HEK293 (cell line): ENCODE measurements around the gene RDH12.

Experiments used
- CTCF ChIA-PET: fragments of 350-600 bp; formaldehyde crosslinking; extraction: SDS; loops from one replicate; lab custom pipeline; 2021; ENCODE audit warnings: antibody characterized with exemption; lab: Yijun Ruan, JAX
- POLR2A ChIA-PET: fragments of 300-600 bp; formaldehyde crosslinking; extraction: SDS; loops from one replicate; lab custom pipeline; 2020; ENCODE audit warnings: antibody characterized with exemption, inconsistent platforms; lab: Yijun Ruan, JAX
- H3K27ac ChIP-seq: fragments of 200-500 bp; sonication (Bioruptor generic); 2 replicates; pipeline ENCODE4 v1.5.1; 2014; ENCODE audit warnings: low read depth, low read length, control low read depth, inconsistent platforms; ENCODE audit errors: extremely low read depth
- H3K36me3 ChIP-seq, 2 experiments: fragments of 200-500 bp in 1 of 2; sonication (Bioruptor generic) in 1 of 2; 1 replicate in 1 of 2; 2 replicates in 1 of 2; pipeline ENCODE4 v1.5.1; 2014 to 2017; ENCODE audit warnings: inconsistent platforms in 2 of 2, low read length in 2 of 2; ENCODE audit not compliant: control insufficient read depth in 2 of 2, insufficient read depth in 1 of 2
- H3K4me1 ChIP-seq: fragments of 200-500 bp; sonication (Bioruptor generic); 2 replicates; pipeline ENCODE4 v1.5.1; 2014; ENCODE audit warnings: mild to moderate bottlenecking, low read length, inconsistent platforms; ENCODE audit not compliant: control insufficient read depth, insufficient read depth
- H3K4me3 ChIP-seq: 2 replicates; pipeline ENCODE4 v1.5.1; 2011; ENCODE audit warnings: low read depth, mild to moderate bottlenecking, control low read depth, low read length, moderate library complexity
- H3K9me3 ChIP-seq: fragments of 200-500 bp; sonication (Bioruptor generic); 2 replicates; pipeline ENCODE4 v1.5.1; 2014; ENCODE audit warnings: low read depth, low read length, inconsistent platforms; ENCODE audit not compliant: control insufficient read depth, insufficient read depth
- BCL11A ChIP-seq: fragments of 450-650 bp; formaldehyde crosslinking; IDR thresholded peaks from 2 replicates; pipeline ENCODE4 v1.5.1; 2016; ENCODE audit warnings: low read depth, missing biosample characterization, missing genetic modification characterization
- GFI1B ChIP-seq: fragments of 450-650 bp; formaldehyde crosslinking; IDR thresholded peaks from 2 replicates; pipeline ENCODE4 v1.5.1; 2016; ENCODE audit warnings: missing biosample characterization, missing genetic modification characterization
- YY1 ChIP-seq: fragments of 450-650 bp; formaldehyde crosslinking; IDR thresholded peaks from 2 replicates; pipeline ENCODE4 v1.5.1; 2018; ENCODE audit warnings: missing biosample characterization, missing genetic modification characterization
- ZFP3 ChIP-seq: fragments of 450-650 bp; formaldehyde crosslinking; IDR thresholded peaks from 2 replicates; pipeline ENCODE4 v1.5.1; 2016; ENCODE audit warnings: low read depth, missing biosample characterization, missing genetic modification characterization
- ZNF10 ChIP-seq: fragments of 450-650 bp; formaldehyde crosslinking; IDR thresholded peaks from 2 replicates; pipeline ENCODE4 v1.5.1; 2017; ENCODE audit warnings: missing biosample characterization, missing genetic modification characterization
- ZNF140 ChIP-seq: fragments of 450-650 bp; formaldehyde crosslinking; IDR thresholded peaks from 2 replicates; pipeline ENCODE4 v1.5.1; 2016; ENCODE audit warnings: missing biosample characterization, missing genetic modification characterization
- ZNF148 ChIP-seq: fragments of 450-650 bp; formaldehyde crosslinking; IDR thresholded peaks from 2 replicates; pipeline ENCODE4 v1.5.0; 2017; ENCODE audit warnings: missing biosample characterization, missing genetic modification characterization, borderline replicate concordance
- ZNF248 ChIP-seq: fragments of 450-650 bp; formaldehyde crosslinking; IDR thresholded peaks from 2 replicates; pipeline ENCODE4 v1.5.1; 2017; ENCODE audit warnings: missing biosample characterization, missing genetic modification characterization
- ZNF354C ChIP-seq: fragments of 450-650 bp; formaldehyde crosslinking; IDR thresholded peaks from 2 replicates; pipeline ENCODE4 v1.5.1; 2016; ENCODE audit warnings: missing biosample characterization, missing genetic modification characterization, low read depth, borderline replicate concordance
- ZNF366 ChIP-seq: fragments of 450-650 bp; formaldehyde crosslinking; conservative IDR thresholded peaks from 2 replicates; pipeline ENCODE4 v1.5.1; 2016; ENCODE audit warnings: missing biosample characterization, missing genetic modification characterization
- ZNF37A ChIP-seq: fragments of 450-650 bp; IDR thresholded peaks from 2 replicates; pipeline ENCODE4 v1.5.1; 2018; ENCODE audit warnings: missing biosample characterization, missing genetic modification characterization
- ZNF391 ChIP-seq: fragments of 450-650 bp; formaldehyde crosslinking; IDR thresholded peaks from 2 replicates; pipeline ENCODE4 v1.5.1; 2016; ENCODE audit warnings: low read depth, missing biosample characterization, missing genetic modification characterization, borderline replicate concordance
- ZNF510 ChIP-seq: fragments of 450-650 bp; formaldehyde crosslinking; IDR thresholded peaks from 2 replicates; pipeline ENCODE4 v1.5.1; 2018; ENCODE audit warnings: mild to moderate bottlenecking, missing genetic modification characterization, missing biosample characterization; ENCODE audit not compliant: insufficient replicate concordance
- ZNF548 ChIP-seq: fragments of 450-650 bp; formaldehyde crosslinking; IDR thresholded peaks from 2 replicates; pipeline ENCODE4 v1.5.1; 2016; ENCODE audit warnings: missing biosample characterization, missing genetic modification characterization
- ZNF561 ChIP-seq: fragments of 450-650 bp; IDR thresholded peaks from 2 replicates; pipeline ENCODE4 v1.5.1; 2018; ENCODE audit warnings: missing biosample characterization, missing genetic modification characterization, borderline replicate concordance
- ZNF600 ChIP-seq: fragments of 450-650 bp; formaldehyde crosslinking; IDR thresholded peaks from 2 replicates; pipeline ENCODE4 v1.5.1; 2016; ENCODE audit warnings: missing biosample characterization, missing genetic modification characterization
- ZNF626 ChIP-seq: fragments of 450-650 bp; sonication (Bioruptor Pico); formaldehyde crosslinking; IDR thresholded peaks from 2 replicates; pipeline ENCODE4 v1.5.1; 2018; ENCODE audit warnings: missing biosample characterization, missing genetic modification characterization, inconsistent platforms
- ZNF658 ChIP-seq: fragments of 450-650 bp; formaldehyde crosslinking; IDR thresholded peaks from 2 replicates; pipeline ENCODE4; 2016; ENCODE audit warnings: missing biosample characterization, missing genetic modification characterization
- ZNF791 ChIP-seq: fragments of 450-650 bp; formaldehyde crosslinking; IDR thresholded peaks from 2 replicates; pipeline ENCODE4 v1.5.1; 2016; ENCODE audit warnings: missing biosample characterization, missing genetic modification characterization
- TF ChIP-seq, protein P1 (sequence below): fragments of 450-650 bp; formaldehyde crosslinking; IDR thresholded peaks from 2 replicates; pipeline ENCODE4 v1.5.1; 2017; ENCODE audit warnings: missing biosample characterization, missing genetic modification characterization
- TF ChIP-seq, protein P2 (sequence below): fragments of 450-650 bp; formaldehyde crosslinking; IDR thresholded peaks from 2 replicates; pipeline ENCODE4 v1.5.1; 2016; ENCODE audit warnings: missing biosample characterization, missing genetic modification characterization
- TF ChIP-seq, protein P3 (sequence below): fragments of 450-650 bp; formaldehyde crosslinking; IDR thresholded peaks from 2 replicates; pipeline ENCODE4 v1.5.1; 2017; ENCODE audit warnings: missing biosample characterization, missing genetic modification characterization
- TF ChIP-seq, protein P4 (sequence below): fragments of 450-650 bp; formaldehyde crosslinking; conservative IDR thresholded peaks from 2 replicates; pipeline ENCODE4 v1.5.1; 2016; ENCODE audit warnings: low read depth, missing biosample characterization, missing genetic modification characterization

Gene RDH12

GRCh38 chr14:67674480-67675218 lies 27.0 kb upstream of the RDH12 start, which contains the start of gene VTI1B (continued):
- peak; percentile 36; the same call in 1 of the 2 replicates for TF ChIP-seq ZNF561 (tag by site-specific recombination)

DNA sequence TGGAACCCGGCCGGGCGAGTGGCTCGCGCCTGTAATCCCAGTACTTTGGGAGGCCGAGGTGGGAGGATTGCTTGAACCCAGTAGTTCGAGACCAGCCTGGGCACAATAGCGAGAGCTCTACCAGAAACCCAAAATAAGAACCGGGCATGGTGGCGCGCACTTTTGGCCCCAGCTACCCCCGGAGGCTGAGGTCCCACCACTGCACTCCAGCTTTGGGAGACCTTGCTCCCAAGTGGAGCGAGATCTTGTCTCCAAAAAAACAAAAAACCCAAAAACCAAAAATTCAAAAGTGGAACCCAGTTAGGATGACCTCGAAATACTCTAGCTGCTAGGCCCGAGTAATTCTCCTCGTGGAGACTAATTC lies 26.5 kb upstream of the RDH12 start:
- TF ChIP-seq, protein P1, sequence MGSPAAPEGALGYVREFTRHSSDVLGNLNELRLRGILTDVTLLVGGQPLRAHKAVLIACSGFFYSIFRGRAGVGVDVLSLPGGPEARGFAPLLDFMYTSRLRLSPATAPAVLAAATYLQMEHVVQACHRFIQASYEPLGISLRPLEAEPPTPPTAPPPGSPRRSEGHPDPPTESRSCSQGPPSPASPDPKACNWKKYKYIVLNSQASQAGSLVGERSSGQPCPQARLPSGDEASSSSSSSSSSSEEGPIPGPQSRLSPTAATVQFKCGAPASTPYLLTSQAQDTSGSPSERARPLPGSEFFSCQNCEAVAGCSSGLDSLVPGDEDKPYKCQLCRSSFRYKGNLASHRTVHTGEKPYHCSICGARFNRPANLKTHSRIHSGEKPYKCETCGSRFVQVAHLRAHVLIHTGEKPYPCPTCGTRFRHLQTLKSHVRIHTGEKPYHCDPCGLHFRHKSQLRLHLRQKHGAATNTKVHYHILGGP (tag by site-specific recombination), result no peak
- TF ChIP-seq ZNF510 (tag by site-specific recombination), result no peak
- TF ChIP-seq ZNF366 (tag by site-specific recombination), result no peak
- TF ChIP-seq, protein P2, sequence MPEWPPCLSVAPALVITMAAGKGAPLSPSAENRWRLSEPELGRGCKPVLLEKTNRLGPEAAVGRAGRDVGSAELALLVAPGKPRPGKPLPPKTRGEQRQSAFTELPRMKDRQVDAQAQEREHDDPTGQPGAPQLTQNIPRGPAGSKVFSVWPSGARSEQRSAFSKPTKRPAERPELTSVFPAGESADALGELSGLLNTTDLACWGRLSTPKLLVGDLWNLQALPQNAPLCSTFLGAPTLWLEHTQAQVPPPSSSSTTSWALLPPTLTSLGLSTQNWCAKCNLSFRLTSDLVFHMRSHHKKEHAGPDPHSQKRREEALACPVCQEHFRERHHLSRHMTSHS (tag by site-specific recombination), result no peak
- no peak for TF ChIP-seq ZFP3 (tag by site-specific recombination)
- no peak for TF ChIP-seq ZNF548 (tag by site-specific recombination)
- TF ChIP-seq, protein P3, sequence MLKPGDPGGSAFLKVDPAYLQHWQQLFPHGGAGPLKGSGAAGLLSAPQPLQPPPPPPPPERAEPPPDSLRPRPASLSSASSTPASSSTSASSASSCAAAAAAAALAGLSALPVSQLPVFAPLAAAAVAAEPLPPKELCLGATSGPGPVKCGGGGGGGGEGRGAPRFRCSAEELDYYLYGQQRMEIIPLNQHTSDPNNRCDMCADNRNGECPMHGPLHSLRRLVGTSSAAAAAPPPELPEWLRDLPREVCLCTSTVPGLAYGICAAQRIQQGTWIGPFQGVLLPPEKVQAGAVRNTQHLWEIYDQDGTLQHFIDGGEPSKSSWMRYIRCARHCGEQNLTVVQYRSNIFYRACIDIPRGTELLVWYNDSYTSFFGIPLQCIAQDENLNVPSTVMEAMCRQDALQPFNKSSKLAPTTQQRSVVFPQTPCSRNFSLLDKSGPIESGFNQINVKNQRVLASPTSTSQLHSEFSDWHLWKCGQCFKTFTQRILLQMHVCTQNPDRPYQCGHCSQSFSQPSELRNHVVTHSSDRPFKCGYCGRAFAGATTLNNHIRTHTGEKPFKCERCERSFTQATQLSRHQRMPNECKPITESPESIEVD (tag by site-specific recombination), result no peak
- no peak for TF ChIP-seq ZNF248
- TF ChIP-seq ZNF391 (tag by site-specific recombination), result no peak
- TF ChIP-seq BCL11A (tag by site-specific recombination), result no peak
- Histone ChIP-seq H3K4me1 (peaks cover 12% of the 10 kb centered on the region), H3K4me3 (peak overlapping the region; percentile 98), H3K36me3 (peaks cover 23 to 27% of the 10 kb centered on the region in 2 experiments), H3K9me3 (no peaks in the 10 kb centered on the region), H3K27ac (peak overlapping the region; percentile 97)
- POLR2A ChIA-PET, result interaction anchor here (1.3 to 2.9 kb wide), 2 partner anchors 20 to 27 kb away, joined by 3 to 15 read pairs; partner anchors contain the start of genes RDH11 and RDH12
- CTCF ChIA-PET, result interaction anchor here (0.7 to 1.3 kb wide), 4 partner anchors 28 to 184 kb away, joined by 3 to 7 read pairs (median 4); no protein-coding TSS in a partner anchor

GRCh38 chr14:67679006-67679405 lies 22.7 kb upstream of the RDH12 start:
- ChIA-PET POLR2A (no interaction called here), CTCF (no interaction called here)
- H3K9me3 ChIP-seq, result no peaks in the 10 kb centered on the region
- H3K4me1 ChIP-seq, result no peaks in the 10 kb centered on the region
- no peak overlapping the region for H3K27ac ChIP-seq
- H3K4me3 ChIP-seq, result no peak overlapping the region
- peaks cover 57 to 61% of the 10 kb centered on the region in 2 experiments for H3K36me3 ChIP-seq
- no peak for TF ChIP-seq ZNF791 (tag by site-specific recombination)
- TF ChIP-seq ZNF10, result no peak
- no peak for TF ChIP-seq GFI1B (tag by site-specific recombination)
- TF ChIP-seq YY1 (tag by site-specific recombination), result no peak
- no peak for TF ChIP-seq ZNF140 (tag by site-specific recombination)
- TF ChIP-seq, protein P4, sequence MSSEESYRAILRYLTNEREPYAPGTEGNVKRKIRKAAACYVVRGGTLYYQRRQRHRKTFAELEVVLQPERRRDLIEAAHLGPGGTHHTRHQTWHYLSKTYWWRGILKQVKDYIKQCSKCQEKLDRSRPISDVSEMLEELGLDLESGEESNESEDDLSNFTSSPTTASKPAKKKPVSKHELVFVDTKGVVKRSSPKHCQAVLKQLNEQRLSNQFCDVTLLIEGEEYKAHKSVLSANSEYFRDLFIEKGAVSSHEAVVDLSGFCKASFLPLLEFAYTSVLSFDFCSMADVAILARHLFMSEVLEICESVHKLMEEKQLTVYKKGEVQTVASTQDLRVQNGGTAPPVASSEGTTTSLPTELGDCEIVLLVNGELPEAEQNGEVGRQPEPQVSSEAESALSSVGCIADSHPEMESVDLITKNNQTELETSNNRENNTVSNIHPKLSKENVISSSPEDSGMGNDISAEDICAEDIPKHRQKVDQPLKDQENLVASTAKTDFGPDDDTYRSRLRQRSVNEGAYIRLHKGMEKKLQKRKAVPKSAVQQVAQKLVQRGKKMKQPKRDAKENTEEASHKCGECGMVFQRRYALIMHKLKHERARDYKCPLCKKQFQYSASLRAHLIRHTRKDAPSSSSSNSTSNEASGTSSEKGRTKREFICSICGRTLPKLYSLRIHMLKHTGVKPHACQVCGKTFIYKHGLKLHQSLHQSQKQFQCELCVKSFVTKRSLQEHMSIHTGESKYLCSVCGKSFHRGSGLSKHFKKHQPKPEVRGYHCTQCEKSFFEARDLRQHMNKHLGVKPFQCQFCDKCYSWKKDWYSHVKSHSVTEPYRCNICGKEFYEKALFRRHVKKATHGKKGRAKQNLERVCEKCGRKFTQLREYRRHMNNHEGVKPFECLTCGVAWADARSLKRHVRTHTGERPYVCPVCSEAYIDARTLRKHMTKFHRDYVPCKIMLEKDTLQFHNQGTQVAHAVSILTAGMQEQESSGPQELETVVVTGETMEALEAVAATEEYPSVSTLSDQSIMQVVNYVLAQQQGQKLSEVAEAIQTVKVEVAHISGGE (tag by site-specific recombination), result no peak
- no peak for TF ChIP-seq ZNF354C
- TF ChIP-seq ZNF37A (tag by site-specific recombination), result no peak
- no peak for TF ChIP-seq ZNF658 (tag by site-specific recombination)
- TF ChIP-seq ZNF626 (tag by site-specific recombination), result no peak
- no peak for TF ChIP-seq ZNF148 (tag by site-specific recombination)
- no peak for TF ChIP-seq ZNF600 (tag by site-specific recombination)
